Measurements from ENCODE around the gene INTS1.

DNA sequence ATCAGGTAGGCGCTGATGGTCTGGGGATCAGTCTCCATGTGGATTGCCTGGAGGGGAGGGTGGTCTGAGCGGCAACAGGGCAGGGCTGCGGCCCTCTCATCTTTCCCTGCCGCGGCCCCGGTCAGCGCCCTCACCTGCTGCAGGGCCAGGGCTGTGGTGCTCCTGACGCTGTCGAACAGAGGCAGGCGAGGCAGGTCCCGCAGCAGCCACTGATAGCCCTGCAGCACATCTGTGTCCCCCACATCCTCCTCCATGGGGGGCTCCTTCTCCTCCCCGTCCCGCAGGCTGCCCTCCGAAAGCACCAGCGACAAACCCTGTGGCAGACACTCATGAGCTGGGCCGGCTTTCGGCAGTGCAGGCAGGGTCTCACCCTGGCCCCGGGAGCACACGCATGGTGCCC, 19.0 kb downstream of the INTS1 start:
- TF ChIP-seq, protein P1, sequence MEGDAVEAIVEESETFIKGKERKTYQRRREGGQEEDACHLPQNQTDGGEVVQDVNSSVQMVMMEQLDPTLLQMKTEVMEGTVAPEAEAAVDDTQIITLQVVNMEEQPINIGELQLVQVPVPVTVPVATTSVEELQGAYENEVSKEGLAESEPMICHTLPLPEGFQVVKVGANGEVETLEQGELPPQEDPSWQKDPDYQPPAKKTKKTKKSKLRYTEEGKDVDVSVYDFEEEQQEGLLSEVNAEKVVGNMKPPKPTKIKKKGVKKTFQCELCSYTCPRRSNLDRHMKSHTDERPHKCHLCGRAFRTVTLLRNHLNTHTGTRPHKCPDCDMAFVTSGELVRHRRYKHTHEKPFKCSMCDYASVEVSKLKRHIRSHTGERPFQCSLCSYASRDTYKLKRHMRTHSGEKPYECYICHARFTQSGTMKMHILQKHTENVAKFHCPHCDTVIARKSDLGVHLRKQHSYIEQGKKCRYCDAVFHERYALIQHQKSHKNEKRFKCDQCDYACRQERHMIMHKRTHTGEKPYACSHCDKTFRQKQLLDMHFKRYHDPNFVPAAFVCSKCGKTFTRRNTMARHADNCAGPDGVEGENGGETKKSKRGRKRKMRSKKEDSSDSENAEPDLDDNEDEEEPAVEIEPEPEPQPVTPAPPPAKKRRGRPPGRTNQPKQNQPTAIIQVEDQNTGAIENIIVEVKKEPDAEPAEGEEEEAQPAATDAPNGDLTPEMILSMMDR (IDR thresholded peaks at IDR 0.05) = no peak
- TF ChIP-seq POLR2A (IDR thresholded peaks at IDR 0.05) = no peak
